K562 (cell line): ENCODE measurements around the gene C1QTNF5. TPM values are rescaled to one million over a fixed set of nuclear protein-coding genes. Genes with fewer than 3 reads are reported as not detected.

ENCODE experiments used
- CEBPG ChIP-seq, 3 experiments: fragments of 200-800 bp in 1 of 3; sonication (Bioruptor generic) in 1 of 3; sonication (generic) in 1 of 3; formaldehyde crosslinking in 1 of 3; IDR thresholded peaks in 2 of 3; conservative IDR thresholded peaks in 1 of 3; 2 replicates each; pipeline versions ENCODE4 v1.6.1 to v1.8.0; 2016 to 2022; ENCODE audit warnings: missing compliant biosample characterization in 2 of 3, missing genetic modification characterization in 2 of 3, mild to moderate bottlenecking in 1 of 3, missing genetic modification reagents in 1 of 3
- CTBP1 ChIP-seq: fragments of 450-650 bp; IDR thresholded peaks from 2 replicates; pipeline ENCODE4 v1.6.1; 2016; ENCODE audit warnings: borderline replicate concordance
- FOSL1 ChIP-seq: fragments of 200-800 bp; sonication (Bioruptor generic); conservative IDR thresholded peaks from 2 replicates; pipeline ENCODE4 v1.6.1; 2016; ENCODE audit warnings: missing genetic modification characterization, missing compliant biosample characterization
- FOXP1 ChIP-seq: sonication (generic); formaldehyde crosslinking; IDR thresholded peaks from 2 replicates; pipeline ENCODE4 v1.8.0; 2022; ENCODE audit warnings: mild to moderate bottlenecking, missing genetic modification reagents
- HNRNPUL1 ChIP-seq: fragments of 200-400 bp; formaldehyde crosslinking; IDR thresholded peaks from 2 replicates; pipeline ENCODE4 v1.6.1; 2017; ENCODE audit warnings: low read length
- HSF4 ChIP-seq: fragments of 250-450 bp; sonication (Bioruptor Pico); IDR thresholded peaks from 2 replicates; pipeline ENCODE4 v2.1.2; 2022; ENCODE audit warnings: mild to moderate bottlenecking, moderate library complexity, borderline replicate concordance
- IFI16 ChIP-seq: fragments of 250-450 bp; sonication (Bioruptor Pico); IDR thresholded peaks from 2 replicates; pipeline ENCODE4 v2.1.2; 2022; ENCODE audit warnings: mild to moderate bottlenecking, inconsistent platforms
- JUND ChIP-seq, 2 experiments: IDR thresholded peaks; 2 replicates in 1 of 2; 3 replicates in 1 of 2; pipeline ENCODE4 v1.6.1; 2011; ENCODE audit warnings: borderline replicate concordance in 2 of 2, low read depth in 2 of 2, low read length in 2 of 2, improper control_type of control experiment in 1 of 2, missing biosample characterization in 1 of 2, missing genetic modification characterization in 1 of 2, missing genetic modification reagents in 1 of 2
- KAT7 ChIP-seq: sonication (generic); formaldehyde crosslinking; IDR thresholded peaks from 2 replicates; pipeline ENCODE4 v1.8.0; 2022; ENCODE audit warnings: missing genetic modification reagents, mild to moderate bottlenecking, borderline replicate concordance
- KLF16 ChIP-seq: IDR thresholded peaks from 2 replicates; pipeline ENCODE4 v1.6.1; 2016; ENCODE audit warnings: antibody characterized with exemption
- KLF6 ChIP-seq: fragments of 250-450 bp; sonication (Bioruptor Pico); IDR thresholded peaks from 2 replicates; pipeline ENCODE4 v1.4.0; 2020; ENCODE audit warnings: mild to moderate bottlenecking, moderate library complexity, borderline replicate concordance
- RBFOX2 ChIP-seq: fragments of 200-400 bp; formaldehyde crosslinking; IDR thresholded peaks from 2 replicates; pipeline ENCODE4 v1.6.1; 2017; ENCODE audit warnings: low read depth, mild to moderate bottlenecking, low read length, moderate library complexity
- SIN3A ChIP-seq, 2 experiments: fragments of 150-350 bp in 1 of 2; IDR thresholded peaks; 2 replicates each; pipeline ENCODE4 v1.6.1; 2011 to 2016; ENCODE audit warnings: borderline replicate concordance in 2 of 2, low read depth in 2 of 2, low read length in 2 of 2, mild to moderate bottlenecking in 2 of 2, moderate library complexity in 2 of 2; ENCODE audit not compliant: control insufficient read depth in 1 of 2
- SMARCB1 ChIP-seq: IDR thresholded peaks from 2 replicates; pipeline ENCODE4 v1.6.1; 2011; ENCODE audit warnings: improper control_type of control experiment, low read depth; ENCODE audit not compliant: insufficient read length
- TEAD1 ChIP-seq, 2 experiments: fragments of 450-650 bp in 1 of 2; sonication (generic) in 1 of 2; formaldehyde crosslinking; IDR thresholded peaks; 2 replicates each; pipeline versions ENCODE4 v1.4.0 to v1.8.0; 2020 to 2022; ENCODE audit warnings: mild to moderate bottlenecking in 2 of 2, missing genetic modification reagents in 1 of 2
- TEAD4 ChIP-seq, 2 experiments: sonication (generic) in 1 of 2; formaldehyde crosslinking in 1 of 2; IDR thresholded peaks; 2 replicates each; pipeline versions ENCODE4 v1.6.1 to v1.8.0; 2012 to 2022; ENCODE audit warnings: borderline replicate concordance in 1 of 2, inconsistent platforms in 1 of 2, low read length in 1 of 2, mild to moderate bottlenecking in 1 of 2, missing genetic modification reagents in 1 of 2
- TOE1 ChIP-seq, 2 experiments: fragments of 450-650 bp in 1 of 2; sonication (generic) in 1 of 2; formaldehyde crosslinking in 1 of 2; IDR thresholded peaks; 2 replicates each; pipeline versions ENCODE4 v1.7.1 to v1.8.0; 2016 to 2022; ENCODE audit warnings: borderline replicate concordance in 2 of 2, mild to moderate bottlenecking in 2 of 2, antibody characterized with exemption in 1 of 2, inconsistent platforms in 1 of 2, low read depth in 1 of 2, missing genetic modification reagents in 1 of 2, moderate library complexity in 1 of 2
- XRCC4 ChIP-seq: IDR thresholded peaks from one replicate; pipeline ENCODE4 v1.6.1; 2011; ENCODE audit not compliant: insufficient read depth, insufficient read length; ENCODE audit errors: extremely low read depth
- ZC3H4 ChIP-seq: sonication (generic); formaldehyde crosslinking; IDR thresholded peaks from 2 replicates; pipeline ENCODE4 v1.9.0; 2021; ENCODE audit warnings: missing genetic modification reagents, borderline replicate concordance
- ZNF263 ChIP-seq: sonication (generic); formaldehyde crosslinking; IDR thresholded peaks from 2 replicates; pipeline ENCODE4 v1.8.0; 2022; ENCODE audit warnings: mild to moderate bottlenecking, missing genetic modification reagents, borderline replicate concordance
- polyA plus RNA-seq, 8 experiments: library from polyadenylated mRNA; depleted of rRNA in 4 of 8; stranded (reverse) in 5 of 8; unstranded in 3 of 8; fragments of >200 nt; fragmentation: Nextera tagmentation in 2 of 8; fragmentation: Illumina TruSeq in 1 of 8; extraction: Ambion mirVana in 2 of 8; extraction: Trizol in 1 of 8; gene quantifications; 2 replicates each; pipeline versions ENCODE4 v1.2.1 to v1.2.3, GENCODE V29; 2011 to 2014; ENCODE audit warnings: inconsistent platforms in 1 of 8, missing spikeins in 1 of 8
- total RNA-seq, 7 experiments: library from RNA; depleted of rRNA in 6 of 7; stranded (reverse); fragments of >200 nt in 6 of 7; fragmentation: Illumina TruSeq in 2 of 7; extraction: Trizol in 2 of 7; gene quantifications; 2 replicates each; pipeline versions ENCODE4 v1.2.1 to v1.2.3, GENCODE V29; 2011 to 2021; ENCODE audit warnings: low replicate concordance in 1 of 7
- TF ChIP-seq, protein P1 (sequence below): sonication (generic); formaldehyde crosslinking; IDR thresholded peaks from 2 replicates; pipeline ENCODE4 v1.9.0; 2022; ENCODE audit warnings: mild to moderate bottlenecking, missing genetic modification reagents
- TF ChIP-seq, protein P2 (sequence below): sonication (generic); IDR thresholded peaks from 2 replicates; pipeline ENCODE4 v1.6.1; 2016
- TF ChIP-seq, protein P3 (sequence below): sonication (generic); formaldehyde crosslinking; IDR thresholded peaks from 2 replicates; pipeline ENCODE4 v1.8.1; 2023; ENCODE audit warnings: mild to moderate bottlenecking, missing genetic modification reagents, moderate library complexity

The C1QTNF5 gene
- total and polyA plus RNA-seq, 9 of the 15 experiments (the other 6 are each of a cell fraction or from before 2014, with no cell fraction given), result 0.07 to 0.76 (median 0.24) TPM; not detected in 1

DNA sequence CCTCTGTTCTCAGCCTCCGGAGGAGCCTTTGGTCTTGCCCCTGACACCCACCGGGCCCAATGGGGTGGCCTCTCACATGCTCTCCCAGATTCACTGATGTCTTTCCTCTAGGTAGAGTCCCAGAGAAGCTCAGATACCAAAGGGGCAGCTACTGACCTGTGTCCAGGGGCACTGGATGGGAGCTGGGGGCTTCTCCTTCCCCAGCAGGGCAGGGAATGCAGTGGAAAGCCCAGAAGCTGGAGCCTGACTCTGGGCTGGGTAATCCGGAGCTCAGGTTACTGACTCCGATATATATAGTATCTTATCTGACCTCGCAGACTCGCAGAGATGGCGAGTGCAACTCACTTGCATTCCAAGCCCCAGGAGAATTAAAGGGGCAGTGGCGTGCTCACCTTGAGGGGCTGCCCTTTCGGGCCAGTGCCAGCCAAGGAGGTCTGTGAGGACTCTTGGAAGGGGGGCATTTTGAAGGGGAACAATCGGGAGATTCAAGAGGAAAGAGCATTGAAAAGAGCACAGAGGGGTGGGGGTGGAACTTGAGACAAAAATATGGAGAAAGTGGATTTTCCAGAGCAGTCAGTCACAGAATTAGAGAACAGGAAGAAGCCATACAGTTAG, 38.3 kb upstream of the C1QTNF5 start (continued):
- TF ChIP-seq, protein P1, sequence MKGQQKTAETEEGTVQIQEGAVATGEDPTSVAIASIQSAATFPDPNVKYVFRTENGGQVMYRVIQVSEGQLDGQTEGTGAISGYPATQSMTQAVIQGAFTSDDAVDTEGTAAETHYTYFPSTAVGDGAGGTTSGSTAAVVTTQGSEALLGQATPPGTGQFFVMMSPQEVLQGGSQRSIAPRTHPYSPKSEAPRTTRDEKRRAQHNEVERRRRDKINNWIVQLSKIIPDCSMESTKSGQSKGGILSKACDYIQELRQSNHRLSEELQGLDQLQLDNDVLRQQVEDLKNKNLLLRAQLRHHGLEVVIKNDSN (CRISPR knock-in tag), result no peak
- TF ChIP-seq KAT7 (CRISPR knock-in tag) (no peak), ZNF263 (CRISPR knock-in tag) (no peak), SMARCB1 (no peak), HNRNPUL1 (no peak), ZC3H4 (no peak), CEBPG (CRISPR knock-in tag; IDR thresholded peaks at IDR 0.05) (no peak), CEBPG (tag; conservative IDR thresholded peaks at IDR 0.05 in 1 of 2, IDR thresholded peaks at IDR 0.05 in 1 of 2) (no peak), TEAD1 (CRISPR knock-in tag; IDR thresholded peaks at IDR 0.05) (peak; percentile 82 to 96), TOE1 (IDR thresholded peaks at IDR 0.05; ENCODE audit: borderline replicate concordance) (peak; percentile 35; the same call in 1 of the 2 replicates), TOE1 (CRISPR knock-in tag; IDR thresholded peaks at IDR 0.05; ENCODE audit: borderline replicate concordance, low read depth) (no peak), FOSL1 (tag) (0 out of 2 replicates have a peak, but pooled peaks have one; percentile 17), SIN3A (IDR thresholded peaks at IDR 0.05; ENCODE audit: borderline replicate concordance in 2 of 2, control insufficient read depth in 1 of 2, low read depth in 2 of 2, low read length in 2 of 2) (0 out of 4 replicates have a peak, but pooled peaks of 1 of the 2 experiments have one; percentile 17), TEAD4 (IDR thresholded peaks at IDR 0.05; ENCODE audit: low read length) (peak; percentile 92), TEAD4 (CRISPR knock-in tag; IDR thresholded peaks at IDR 0.05; ENCODE audit: borderline replicate concordance) (no peak), CTBP1 (peak; percentile 75), XRCC4 (no peak), KLF6 (CRISPR knock-in tag) (no peak), RBFOX2 (0 out of 2 replicates have a peak, but pooled peaks have one; percentile 19), HSF4 (no peak), IFI16 (CRISPR knock-in tag) (no peak), FOXP1 (CRISPR knock-in tag) (no peak), KLF16 (no peak), JUND (IDR thresholded peaks at IDR 0.05; ENCODE audit: borderline replicate concordance, low read depth, low read length) (peak; percentile 41), JUND (tag; IDR thresholded peaks at IDR 0.05; ENCODE audit: borderline replicate concordance, low read depth, low read length) (no peak; the same call in 2 of the 3 replicates)
- TF ChIP-seq, protein P2, sequence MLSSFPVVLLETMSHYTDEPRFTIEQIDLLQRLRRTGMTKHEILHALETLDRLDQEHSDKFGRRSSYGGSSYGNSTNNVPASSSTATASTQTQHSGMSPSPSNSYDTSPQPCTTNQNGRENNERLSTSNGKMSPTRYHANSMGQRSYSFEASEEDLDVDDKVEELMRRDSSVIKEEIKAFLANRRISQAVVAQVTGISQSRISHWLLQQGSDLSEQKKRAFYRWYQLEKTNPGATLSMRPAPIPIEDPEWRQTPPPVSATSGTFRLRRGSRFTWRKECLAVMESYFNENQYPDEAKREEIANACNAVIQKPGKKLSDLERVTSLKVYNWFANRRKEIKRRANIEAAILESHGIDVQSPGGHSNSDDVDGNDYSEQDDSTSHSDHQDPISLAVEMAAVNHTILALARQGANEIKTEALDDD, result peak; percentile 32; the same call in 1 of the 2 replicates
- TF ChIP-seq, protein P3, sequence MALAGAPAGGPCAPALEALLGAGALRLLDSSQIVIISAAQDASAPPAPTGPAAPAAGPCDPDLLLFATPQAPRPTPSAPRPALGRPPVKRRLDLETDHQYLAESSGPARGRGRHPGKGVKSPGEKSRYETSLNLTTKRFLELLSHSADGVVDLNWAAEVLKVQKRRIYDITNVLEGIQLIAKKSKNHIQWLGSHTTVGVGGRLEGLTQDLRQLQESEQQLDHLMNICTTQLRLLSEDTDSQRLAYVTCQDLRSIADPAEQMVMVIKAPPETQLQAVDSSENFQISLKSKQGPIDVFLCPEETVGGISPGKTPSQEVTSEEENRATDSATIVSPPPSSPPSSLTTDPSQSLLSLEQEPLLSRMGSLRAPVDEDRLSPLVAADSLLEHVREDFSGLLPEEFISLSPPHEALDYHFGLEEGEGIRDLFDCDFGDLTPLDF (CRISPR knock-in tag), result no peak
